Peyer's patch (tissue), 4 donors: ENCODE measurements around the gene RCL1.

Experiments used
- CTCF ChIP-seq, 6 experiments: fragments of 450-650 bp in 4 of 6; fragments of 200-600 bp in 2 of 6; sonication (generic) in 1 of 6; IDR thresholded peaks; one replicate each; pipeline ENCODE4 v1.5.1; 2017 to 2019; ENCODE audit warnings: antibody characterized with exemption in 6 of 6, mild to moderate bottlenecking in 3 of 6, moderate library complexity in 1 of 6
- POLR2A ChIP-seq, 2 donors: fragments of 450-650 bp; IDR thresholded peaks; one replicate each; pipeline ENCODE4 v1.5.1; 2017; ENCODE audit warnings: antibody characterized with exemption in 2 of 2, mild to moderate bottlenecking in 2 of 2, moderate library complexity in 2 of 2

- TF ChIP-seq CTCF (IDR thresholded peaks at IDR 0.05) (no peak), POLR2A (IDR thresholded peaks at IDR 0.05) (no peak)
Observed at GRCh38 chr9:4794691-4795090, 1.9 kb downstream of the RCL1 start.
